GM19025 (cell line): Measurements from ENCODE around the gene LAIR2.

Source experiments
- ATAC-seq: cut with Tn5 transposase; IDR thresholded peaks from one replicate; pipeline ENCODE4 v1.9.1; 2021; ENCODE audit warnings: mild to moderate bottlenecking, low read depth, moderate library complexity; ENCODE audit not compliant: unreplicated experiment

The LAIR2 gene

GRCh38 chr19:54502518-54503048, at the start of gene LAIR2:
LAIR2 (plus strand) TSS chr19:54502831; CDS start chr19:54502919, 88 bp downstream.
- no peak for ATAC-seq

- no peak for ATAC-seq
These were observed 48.5 kb upstream of the LAIR2 start for GRCh38 chr19:54453921-54454780.

GRCh38 chr19:54454781-54455675, 47.6 kb upstream of the LAIR2 start:
- no peak for ATAC-seq

- ATAC-seq = no peak
These were observed 46.7 kb upstream of the LAIR2 start for GRCh38 chr19:54455786-54456422.

- ATAC-seq = no peak
These were observed 45.9 kb upstream of the LAIR2 start for GRCh38 chr19:54456423-54457373.

GRCh38 chr19:54457773-54458647, 44.6 kb upstream of the LAIR2 start:
- no peak for ATAC-seq

GRCh38 chr19:54458648-54459281, 43.9 kb upstream of the LAIR2 start:
- no peak for ATAC-seq

GRCh38 chr19:54459282-54460229, 43.1 kb upstream of the LAIR2 start:
- ATAC-seq = no peak

- no peak for ATAC-seq
These were observed 42.2 kb upstream of the LAIR2 start for GRCh38 chr19:54460230-54461005.

- no peak for ATAC-seq
These were observed 41.4 kb upstream of the LAIR2 start for GRCh38 chr19:54461210-54461609.

GRCh38 chr19:54461613-54462012, 41.0 kb upstream of the LAIR2 start:
- no peak for ATAC-seq

GRCh38 chr19:54462047-54462654, 40.5 kb upstream of the LAIR2 start:
- no peak for ATAC-seq

GRCh38 chr19:54462655-54463530, 39.7 kb upstream of the LAIR2 start:
- ATAC-seq = peak; percentile 11

- peak; percentile 47 for ATAC-seq
These were observed 39.0 kb upstream of the LAIR2 start, which contains the start of gene LENG9 for GRCh38 chr19:54463531-54464043. LENG9 (minus strand) TSS chr19:54463778; CDS start chr19:54463526, 252 bp downstream.
